ENCODE results near the gene PSKH1.
A peak's percentile ranks its signal among the peaks of the same experiment; 100 is the strongest.

The PSKH1 gene

DNA sequence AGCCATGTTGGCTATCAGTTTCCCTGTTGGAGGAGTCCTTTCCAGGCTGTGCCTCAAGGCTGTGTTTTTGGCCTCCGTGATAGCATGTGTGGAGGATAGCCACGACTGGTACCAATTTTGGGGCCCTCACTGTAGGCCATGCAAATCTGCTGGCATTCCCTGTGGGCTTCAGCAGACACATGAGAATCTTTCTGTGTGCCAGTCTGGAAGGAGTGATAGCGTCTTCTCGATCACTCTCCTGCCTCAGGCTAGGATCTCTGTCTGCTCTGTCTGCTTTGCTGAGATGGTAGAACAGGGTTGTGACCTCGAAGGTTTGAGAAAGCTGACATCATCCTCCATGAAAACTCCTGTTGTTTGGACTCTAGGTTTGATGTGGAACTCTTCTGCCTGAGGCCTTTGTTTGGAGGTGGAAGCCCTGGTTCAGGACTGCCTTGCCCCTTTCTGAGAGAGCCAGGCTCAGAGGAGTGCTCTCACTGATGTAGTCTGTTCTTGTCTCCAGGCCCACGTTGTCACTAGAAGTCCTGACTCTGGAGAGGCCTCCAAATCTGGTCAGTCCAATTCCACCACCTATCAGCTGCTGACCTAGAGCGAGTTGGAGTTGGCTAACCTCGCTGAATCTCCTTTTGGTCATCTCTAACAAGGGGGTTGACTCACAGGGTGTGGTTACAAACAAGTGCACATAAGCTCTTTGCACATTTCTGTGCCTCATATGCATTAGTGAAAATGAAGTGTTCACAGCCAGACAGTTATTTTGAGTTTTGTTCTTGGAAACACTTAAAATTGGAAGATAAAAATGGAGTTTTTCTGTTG lies 32.3 kb upstream of the PSKH1 start:
- TF ChIP-seq CEBPB (IDR thresholded peaks at IDR 0.05) (no peak), EP300 (IDR thresholded peaks at IDR 0.05; ENCODE audit: borderline replicate concordance) (no peak), TAF1 (IDR thresholded peaks at IDR 0.05; ENCODE audit: low read depth) (no peak)
- TF ChIP-seq, protein P1, sequence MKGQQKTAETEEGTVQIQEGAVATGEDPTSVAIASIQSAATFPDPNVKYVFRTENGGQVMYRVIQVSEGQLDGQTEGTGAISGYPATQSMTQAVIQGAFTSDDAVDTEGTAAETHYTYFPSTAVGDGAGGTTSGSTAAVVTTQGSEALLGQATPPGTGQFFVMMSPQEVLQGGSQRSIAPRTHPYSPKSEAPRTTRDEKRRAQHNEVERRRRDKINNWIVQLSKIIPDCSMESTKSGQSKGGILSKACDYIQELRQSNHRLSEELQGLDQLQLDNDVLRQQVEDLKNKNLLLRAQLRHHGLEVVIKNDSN (IDR thresholded peaks at IDR 0.05): no peak
- TF ChIP-seq, protein P2, sequence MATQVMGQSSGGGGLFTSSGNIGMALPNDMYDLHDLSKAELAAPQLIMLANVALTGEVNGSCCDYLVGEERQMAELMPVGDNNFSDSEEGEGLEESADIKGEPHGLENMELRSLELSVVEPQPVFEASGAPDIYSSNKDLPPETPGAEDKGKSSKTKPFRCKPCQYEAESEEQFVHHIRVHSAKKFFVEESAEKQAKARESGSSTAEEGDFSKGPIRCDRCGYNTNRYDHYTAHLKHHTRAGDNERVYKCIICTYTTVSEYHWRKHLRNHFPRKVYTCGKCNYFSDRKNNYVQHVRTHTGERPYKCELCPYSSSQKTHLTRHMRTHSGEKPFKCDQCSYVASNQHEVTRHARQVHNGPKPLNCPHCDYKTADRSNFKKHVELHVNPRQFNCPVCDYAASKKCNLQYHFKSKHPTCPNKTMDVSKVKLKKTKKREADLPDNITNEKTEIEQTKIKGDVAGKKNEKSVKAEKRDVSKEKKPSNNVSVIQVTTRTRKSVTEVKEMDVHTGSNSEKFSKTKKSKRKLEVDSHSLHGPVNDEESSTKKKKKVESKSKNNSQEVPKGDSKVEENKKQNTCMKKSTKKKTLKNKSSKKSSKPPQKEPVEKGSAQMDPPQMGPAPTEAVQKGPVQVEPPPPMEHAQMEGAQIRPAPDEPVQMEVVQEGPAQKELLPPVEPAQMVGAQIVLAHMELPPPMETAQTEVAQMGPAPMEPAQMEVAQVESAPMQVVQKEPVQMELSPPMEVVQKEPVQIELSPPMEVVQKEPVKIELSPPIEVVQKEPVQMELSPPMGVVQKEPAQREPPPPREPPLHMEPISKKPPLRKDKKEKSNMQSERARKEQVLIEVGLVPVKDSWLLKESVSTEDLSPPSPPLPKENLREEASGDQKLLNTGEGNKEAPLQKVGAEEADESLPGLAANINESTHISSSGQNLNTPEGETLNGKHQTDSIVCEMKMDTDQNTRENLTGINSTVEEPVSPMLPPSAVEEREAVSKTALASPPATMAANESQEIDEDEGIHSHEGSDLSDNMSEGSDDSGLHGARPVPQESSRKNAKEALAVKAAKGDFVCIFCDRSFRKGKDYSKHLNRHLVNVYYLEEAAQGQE (IDR thresholded peaks at IDR 0.05; ENCODE audit: low read depth): no peak

DNA sequence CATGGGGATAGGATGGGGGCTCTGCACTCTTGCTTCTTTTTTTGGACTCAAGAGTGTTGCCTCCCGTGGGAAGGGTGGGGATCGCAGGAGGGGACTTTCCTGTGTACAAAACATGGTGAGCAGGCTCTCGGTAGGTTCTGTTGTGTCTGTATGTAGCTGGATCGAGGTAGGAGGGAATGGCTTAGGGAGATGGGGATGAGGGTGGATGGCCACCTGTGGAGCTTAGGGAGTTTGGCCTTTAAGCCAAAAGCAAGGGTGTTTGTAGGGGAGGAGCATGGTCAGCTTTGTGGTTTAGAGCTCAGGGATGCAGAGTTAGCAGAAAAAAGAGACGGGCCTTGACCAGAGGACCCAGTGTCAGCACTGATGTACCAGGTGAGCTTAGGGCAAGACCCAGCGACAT lies 31.2 kb upstream of the PSKH1 start:
- TF ChIP-seq CEBPB (IDR thresholded peaks at IDR 0.05): no peak
- TF ChIP-seq, protein P1 (IDR thresholded peaks at IDR 0.05): no peak
- TF ChIP-seq RAD21 (IDR thresholded peaks at IDR 0.05; ENCODE audit: low read depth): no peak
- no peak for TF ChIP-seq TAF1 (IDR thresholded peaks at IDR 0.05; ENCODE audit: low read depth)

DNA sequence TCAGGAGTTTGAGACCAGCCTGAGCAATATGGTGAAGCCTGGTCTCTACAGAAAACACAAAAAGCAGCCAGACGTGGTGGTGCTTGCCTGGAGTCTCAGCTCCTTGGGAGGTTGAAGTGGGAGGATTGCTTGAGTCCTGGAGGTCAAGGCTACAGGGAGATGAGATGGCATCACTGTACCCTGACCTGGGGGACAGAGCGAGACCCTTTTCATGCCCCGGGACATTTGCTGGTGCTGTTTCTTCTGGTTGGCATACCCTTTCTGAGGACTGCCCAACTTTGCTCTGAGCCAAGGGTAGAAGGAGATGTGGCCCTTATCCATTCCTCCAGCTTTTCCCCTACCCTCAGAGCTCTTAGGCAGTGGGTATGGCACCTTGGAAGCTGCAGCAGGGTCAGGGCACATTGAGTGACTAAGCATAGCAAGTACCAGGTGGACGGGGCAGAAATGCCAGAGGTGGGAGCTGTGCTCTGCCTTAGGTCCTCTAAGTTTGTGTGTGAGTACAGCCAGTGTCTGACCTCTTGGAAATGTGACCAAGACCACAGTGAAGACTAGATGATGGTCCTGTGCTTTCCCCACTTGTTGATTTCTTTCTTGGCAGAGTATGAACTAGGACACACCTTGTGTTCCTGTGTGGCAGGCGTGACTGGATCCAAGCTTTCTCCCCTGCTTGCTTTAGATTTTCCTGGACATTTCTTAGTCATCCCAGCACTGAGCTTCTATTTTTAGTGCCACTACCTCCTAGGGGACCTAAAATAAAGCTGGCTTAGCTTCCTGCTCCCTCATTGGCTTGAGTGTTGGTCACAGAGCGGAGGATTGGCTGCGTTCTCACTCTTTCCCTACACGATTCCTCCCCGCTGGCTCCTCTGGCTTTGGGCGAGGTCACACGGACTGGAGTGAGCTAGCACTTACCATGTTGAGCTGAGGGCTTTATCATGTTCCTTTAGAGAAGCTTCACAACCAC lies 30.2 kb upstream of the PSKH1 start:
- TF ChIP-seq, protein P3, sequence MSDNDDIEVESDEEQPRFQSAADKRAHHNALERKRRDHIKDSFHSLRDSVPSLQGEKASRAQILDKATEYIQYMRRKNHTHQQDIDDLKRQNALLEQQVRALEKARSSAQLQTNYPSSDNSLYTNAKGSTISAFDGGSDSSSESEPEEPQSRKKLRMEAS (IDR thresholded peaks at IDR 0.05): no peak
- no peak for TF ChIP-seq CEBPB (IDR thresholded peaks at IDR 0.05)
- no peak for TF ChIP-seq YY1 (IDR thresholded peaks at IDR 0.05; ENCODE audit: low read depth)

DNA sequence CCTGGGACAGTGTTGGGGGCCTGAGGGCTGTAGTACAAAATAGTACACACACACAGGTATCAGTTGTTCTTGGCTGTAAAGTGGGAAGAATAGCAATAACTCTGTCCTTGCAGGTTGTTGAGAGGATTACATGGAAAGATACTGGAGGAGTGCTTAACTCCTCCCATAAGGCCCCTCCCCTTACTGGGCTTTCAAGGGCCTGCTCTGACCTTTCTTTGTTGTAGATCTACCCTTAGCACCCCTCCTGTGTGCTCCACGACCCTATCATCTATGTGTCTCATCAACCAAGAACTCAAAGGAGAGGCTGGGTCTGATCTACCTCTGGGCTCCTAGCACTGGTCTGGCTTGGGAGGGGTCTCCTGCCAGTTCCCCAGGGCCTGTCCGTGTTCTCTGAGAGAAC lies 28.5 kb upstream of the PSKH1 start:
- no peak for TF ChIP-seq RAD21 (IDR thresholded peaks at IDR 0.05; ENCODE audit: low read depth)
- no peak for TF ChIP-seq ZBTB7A (IDR thresholded peaks at IDR 0.05; ENCODE audit: low read depth)
- no peak for TF ChIP-seq FOXM1 (IDR thresholded peaks at IDR 0.05; ENCODE audit: borderline replicate concordance, low read depth)
- no peak for TF ChIP-seq TEAD4 (IDR thresholded peaks at IDR 0.05)
- TF ChIP-seq, protein P3 (IDR thresholded peaks at IDR 0.05): no peak

DNA sequence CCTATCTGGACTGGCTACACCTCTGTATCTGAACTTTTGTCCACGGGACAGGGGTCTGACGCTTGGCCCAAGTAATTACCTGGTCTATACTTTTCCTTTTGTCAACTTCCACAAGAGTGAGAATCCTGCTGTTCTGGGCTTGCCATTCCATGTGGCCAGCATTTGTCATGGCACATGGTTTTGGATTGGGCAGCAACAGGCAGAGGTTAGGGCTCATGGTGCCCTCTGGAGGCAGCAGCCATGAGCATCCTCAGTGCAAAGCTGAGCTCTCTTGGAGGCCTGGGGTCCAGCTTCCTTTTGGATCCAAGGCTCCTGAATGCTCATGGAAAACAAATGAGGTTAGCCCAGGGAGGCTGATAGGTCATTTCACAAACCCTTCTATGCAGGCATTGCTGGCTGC lies 27.7 kb upstream of the PSKH1 start:
- TF ChIP-seq EGR1 (IDR thresholded peaks at IDR 0.05): no peak
- TF ChIP-seq YY1 (IDR thresholded peaks at IDR 0.05; ENCODE audit: low read depth): no peak
- no peak for TF ChIP-seq NFIC (IDR thresholded peaks at IDR 0.05)
- TF ChIP-seq, protein P2 (IDR thresholded peaks at IDR 0.05; ENCODE audit: low read depth): no peak
- TF ChIP-seq RAD21 (IDR thresholded peaks at IDR 0.05; ENCODE audit: low read depth): peak; percentile 55
- no peak for TF ChIP-seq TEAD4 (IDR thresholded peaks at IDR 0.05)
- no peak for TF ChIP-seq TAF1 (IDR thresholded peaks at IDR 0.05; ENCODE audit: low read depth)
- TF ChIP-seq TCF12 (IDR thresholded peaks at IDR 0.05; ENCODE audit: low read depth): no peak
- no peak for TF ChIP-seq FOXM1 (IDR thresholded peaks at IDR 0.05; ENCODE audit: borderline replicate concordance, low read depth)
- TF ChIP-seq, protein P1 (IDR thresholded peaks at IDR 0.05): no peak
- TF ChIP-seq, protein P3 (IDR thresholded peaks at IDR 0.05): 0 out of 2 replicates have a peak, but pooled peaks have one; percentile 30
- TF ChIP-seq EP300 (IDR thresholded peaks at IDR 0.05; ENCODE audit: borderline replicate concordance): no peak
- TF ChIP-seq CEBPB (IDR thresholded peaks at IDR 0.05): no peak
- TF ChIP-seq ZBTB7A (IDR thresholded peaks at IDR 0.05; ENCODE audit: low read depth): no peak
- no peak for TF ChIP-seq CREB1 (IDR thresholded peaks at IDR 0.05; ENCODE audit: low read depth)

Measured in Ishikawa (cell line).